Common myeloid progenitor, CD34-positive (primary cell): ENCODE measurements around the gene CHST1.

Experiments used
- CTCF ChIA-PET: fragments of 350-600 bp; sonication (Branson Sonifier 250); formaldehyde crosslinking; loops from one replicate; lab custom pipeline; 2021; ENCODE audit warnings: antibody characterized with exemption; lab: Charles Lee
- POLR2A ChIA-PET: fragments of 350-600 bp; sonication (Branson Sonifier 250); formaldehyde crosslinking; loops from one replicate; lab custom pipeline; 2021; ENCODE audit warnings: antibody characterized with exemption; lab: Charles Lee
- DNase-seq, 3 donors: peaks; one replicate each; pipeline versions ENCODE4 v3.0.0 to v3.0.0-alpha.2; 2013
- H3K27ac ChIP-seq, 2 experiments: 1 replicate in 1 of 2; 2 replicates in 1 of 2; pipeline ENCODE4 v1.7.0; 2013; ENCODE audit warnings: inconsistent platforms in 2 of 2, low read length in 2 of 2, mild to moderate bottlenecking in 2 of 2, low read depth in 1 of 2, moderate library complexity in 1 of 2; ENCODE audit not compliant: severe bottlenecking in 2 of 2, insufficient read depth in 1 of 2, poor library complexity in 1 of 2
- H3K27me3 ChIP-seq, 5 experiments: replicated peaks in 2 of 5; 1 replicate in 3 of 5; 2 replicates in 2 of 5; pipeline versions ENCODE4 v1.6.1 to v1.7.0; 2013; ENCODE audit warnings: low read length in 4 of 5, mild to moderate bottlenecking in 2 of 5, moderate library complexity in 2 of 5, inconsistent platforms in 1 of 5; ENCODE audit not compliant: insufficient read depth in 5 of 5, control insufficient read depth in 4 of 5
- H3K36me3 ChIP-seq, 4 experiments: 1 replicate in 2 of 4; 2 replicates in 2 of 4; pipeline versions ENCODE4 v1.6.1 to v1.7.0; 2013; ENCODE audit warnings: low read length in 3 of 4, control low read depth in 1 of 4, mild to moderate bottlenecking in 1 of 4; ENCODE audit not compliant: control insufficient read depth in 4 of 4, insufficient read depth in 4 of 4
- H3K4me1 ChIP-seq, 4 experiments: 1 replicate in 3 of 4; 2 replicates in 1 of 4; pipeline versions ENCODE4 v1.6.1 to v1.7.1; 2013; ENCODE audit warnings: low read length in 3 of 4, mild to moderate bottlenecking in 3 of 4, control low read depth in 1 of 4, inconsistent platforms in 1 of 4, moderate library complexity in 1 of 4; ENCODE audit not compliant: control insufficient read depth in 4 of 4, insufficient read depth in 4 of 4; ENCODE audit errors: control extremely low read depth in 1 of 4
- H3K4me3 ChIP-seq, 7 experiments: 1 replicate in 4 of 7; 2 replicates in 3 of 7; pipeline versions ENCODE4 v1.5.1 to v1.7.0; 2013; ENCODE audit warnings: mild to moderate bottlenecking in 7 of 7, low read length in 6 of 7, moderate library complexity in 6 of 7, inconsistent platforms in 2 of 7, low read depth in 2 of 7, control low read depth in 1 of 7; ENCODE audit not compliant: insufficient read depth in 4 of 7, control insufficient read depth in 1 of 7; ENCODE audit errors: extremely low read depth in 1 of 7
- H3K9me3 ChIP-seq, 5 experiments: 1 replicate in 4 of 5; 2 replicates in 1 of 5; pipeline versions ENCODE4 v1.6.1 to v1.7.1; 2013; ENCODE audit warnings: low read length in 4 of 5, mild to moderate bottlenecking in 2 of 5, inconsistent platforms in 1 of 5, low read depth in 1 of 5, moderate library complexity in 1 of 5; ENCODE audit not compliant: control insufficient read depth in 4 of 5, insufficient read depth in 2 of 5; ENCODE audit errors: control extremely low read depth in 1 of 5
- WGBS: methylation state at CpG from one replicate; pipeline ENCODE4 v1.1.5; 2013; ENCODE audit not compliant: insufficient coverage; 5-methylcytosine and 5-hydroxymethylcytosine counted together

Gene CHST1

GRCh38 chr11:45654231-45655011, 11.0 kb downstream of the CHST1 start:
- 77% methylated on average over 6 of the region's 8 CpGs for whole genome bisulfite sequencing
- H3K4me3 ChIP-seq = no peak overlapping the region
- peaks cover 0 to 57% (median 29%) of the 10 kb centered on the region in 5 experiments for H3K27me3 ChIP-seq
- ChIA-PET POLR2A (no interaction called here), CTCF (interaction anchor here (0.7 to 5.0 kb wide), 17 partner anchors 10 to 315 kb away, joined by 3 to 45 read pairs (median 4); no protein-coding TSS in a partner anchor)
- no peak for DNase-seq
- H3K36me3 ChIP-seq = no peaks in the 10 kb centered on the region
- H3K27ac ChIP-seq = no peak overlapping the region
- H3K4me1 ChIP-seq = peaks cover 0 to 17% (median 8%) of the 10 kb centered on the region in 4 experiments
- peaks cover 0 to 5% (median 0%) of the 10 kb centered on the region in 5 experiments for H3K9me3 ChIP-seq

DNA sequence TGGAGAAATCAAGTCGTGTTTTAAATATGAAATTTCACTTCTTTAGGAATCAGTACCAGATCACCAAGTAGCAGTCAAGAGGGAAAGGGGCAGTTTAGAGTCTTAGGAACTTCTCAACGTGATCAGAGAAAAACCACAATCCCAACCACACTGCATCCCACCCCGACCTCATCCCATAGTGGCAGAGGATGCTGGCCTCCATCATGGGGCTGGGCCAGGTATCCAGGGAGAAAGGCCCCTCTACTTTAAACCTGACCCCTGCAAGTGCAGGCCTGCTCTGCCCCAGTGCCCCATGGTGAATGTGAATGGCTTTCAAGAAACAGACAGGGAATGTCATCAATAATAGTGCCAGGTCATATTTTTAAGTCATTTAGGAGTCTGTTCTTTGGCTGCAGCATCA, 12.1 kb downstream of the CHST1 start:
- DNase-seq = no peak
- Histone ChIP-seq H3K9me3 (peaks cover 0 to 5% (median 0%) of the 10 kb centered on the region in 5 experiments), H3K4me3 (no peak overlapping the region), H3K27me3 (peaks cover 0 to 58% (median 27%) of the 10 kb centered on the region in 5 experiments), H3K27ac (no peak overlapping the region), H3K36me3 (no peaks in the 10 kb centered on the region), H3K4me1 (peaks cover 0 to 8% (median 3%) of the 10 kb centered on the region in 4 experiments)
- ChIA-PET CTCF (interaction anchor here (4.7 kb wide), 1 partner anchor 280 kb away, joined by 45 read pairs; no protein-coding TSS in a partner anchor), POLR2A (no interaction called here)
- 70% methylated on average over 2 of the region's 3 CpGs for WGBS

DNA sequence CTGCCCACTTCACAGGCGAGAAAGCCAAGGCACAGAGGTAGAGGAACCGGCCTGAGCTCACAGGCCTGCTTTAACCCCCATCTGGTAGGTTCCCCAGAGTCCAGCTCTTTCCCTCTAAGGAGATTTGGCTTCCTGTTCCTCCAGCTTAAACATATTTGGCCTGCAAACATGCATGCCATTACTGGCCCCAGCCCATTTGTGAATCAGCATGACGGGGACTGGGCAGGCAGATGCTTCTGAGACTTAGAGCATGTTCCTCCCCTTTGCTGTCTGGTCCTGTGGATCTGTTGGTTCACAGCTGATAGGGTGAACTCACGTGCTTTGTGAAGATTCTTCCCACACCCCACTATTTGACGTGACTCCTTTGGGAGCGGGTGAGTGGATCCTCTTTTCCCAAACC, 12.6 kb downstream of the CHST1 start:
- no peak for DNase-seq
- peaks cover 0 to 62% (median 27%) of the 10 kb centered on the region in 5 experiments for H3K27me3 ChIP-seq
- H3K4me1 ChIP-seq = peaks cover 0 to 3% (median 0%) of the 10 kb centered on the region in 4 experiments
- POLR2A ChIA-PET = no interaction called here
- CTCF ChIA-PET = interaction anchor here (4.7 kb wide), 1 partner anchor 280 kb away, joined by 45 read pairs; no protein-coding TSS in a partner anchor
- peaks cover 0 to 5% (median 0%) of the 10 kb centered on the region in 5 experiments for H3K9me3 ChIP-seq
- 91% methylated on average over 6 of the region's 6 CpGs for WGBS
- H3K4me3 ChIP-seq = no peak overlapping the region
- H3K36me3 ChIP-seq = no peaks in the 10 kb centered on the region
- no peak overlapping the region for H3K27ac ChIP-seq

- Histone ChIP-seq H3K9me3 (peaks cover 0 to 5% (median 0%) of the 10 kb centered on the region in 5 experiments), H3K4me3 (no peak overlapping the region), H3K36me3 (no peaks in the 10 kb centered on the region), H3K4me1 (peaks cover 0 to 3% (median 0%) of the 10 kb centered on the region in 4 experiments), H3K27me3 (peaks cover 2 to 64% (median 27%) of the 10 kb centered on the region in 5 experiments), H3K27ac (no peak overlapping the region)
- DNase-seq = no peak
- ChIA-PET POLR2A (no interaction called here), CTCF (interaction anchor here (1.2 to 4.7 kb wide), 2 partner anchors 279 to 290 kb away, joined by 3 to 45 read pairs; no protein-coding TSS in a partner anchor)
- WGBS = 86% methylated on average over 18 of the region's 20 CpGs
Measured at GRCh38 chr11:45651841-45652749, 13.3 kb downstream of the CHST1 start.

- no peak for DNase-seq
- H3K36me3 ChIP-seq = no peaks in the 10 kb centered on the region
- ChIA-PET CTCF (interaction anchor here (0.7 to 4.7 kb wide), 3 partner anchors 278 to 294 kb away, joined by 3 to 45 read pairs (median 3); no protein-coding TSS in a partner anchor), POLR2A (no interaction called here)
- H3K27me3 ChIP-seq = peaks cover 2 to 69% (median 25%) of the 10 kb centered on the region in 5 experiments
- WGBS = 69% methylated on average over 7 of the region's 9 CpGs
- no peak overlapping the region for H3K27ac ChIP-seq
- peaks cover 0 to 5% (median 0%) of the 10 kb centered on the region in 5 experiments for H3K9me3 ChIP-seq
- H3K4me1 ChIP-seq = peaks cover 0 to 3% (median 0%) of the 10 kb centered on the region in 4 experiments
- no peak overlapping the region for H3K4me3 ChIP-seq
Measured at GRCh38 chr11:45651156-45651555, 14.3 kb downstream of the CHST1 start.

DNA sequence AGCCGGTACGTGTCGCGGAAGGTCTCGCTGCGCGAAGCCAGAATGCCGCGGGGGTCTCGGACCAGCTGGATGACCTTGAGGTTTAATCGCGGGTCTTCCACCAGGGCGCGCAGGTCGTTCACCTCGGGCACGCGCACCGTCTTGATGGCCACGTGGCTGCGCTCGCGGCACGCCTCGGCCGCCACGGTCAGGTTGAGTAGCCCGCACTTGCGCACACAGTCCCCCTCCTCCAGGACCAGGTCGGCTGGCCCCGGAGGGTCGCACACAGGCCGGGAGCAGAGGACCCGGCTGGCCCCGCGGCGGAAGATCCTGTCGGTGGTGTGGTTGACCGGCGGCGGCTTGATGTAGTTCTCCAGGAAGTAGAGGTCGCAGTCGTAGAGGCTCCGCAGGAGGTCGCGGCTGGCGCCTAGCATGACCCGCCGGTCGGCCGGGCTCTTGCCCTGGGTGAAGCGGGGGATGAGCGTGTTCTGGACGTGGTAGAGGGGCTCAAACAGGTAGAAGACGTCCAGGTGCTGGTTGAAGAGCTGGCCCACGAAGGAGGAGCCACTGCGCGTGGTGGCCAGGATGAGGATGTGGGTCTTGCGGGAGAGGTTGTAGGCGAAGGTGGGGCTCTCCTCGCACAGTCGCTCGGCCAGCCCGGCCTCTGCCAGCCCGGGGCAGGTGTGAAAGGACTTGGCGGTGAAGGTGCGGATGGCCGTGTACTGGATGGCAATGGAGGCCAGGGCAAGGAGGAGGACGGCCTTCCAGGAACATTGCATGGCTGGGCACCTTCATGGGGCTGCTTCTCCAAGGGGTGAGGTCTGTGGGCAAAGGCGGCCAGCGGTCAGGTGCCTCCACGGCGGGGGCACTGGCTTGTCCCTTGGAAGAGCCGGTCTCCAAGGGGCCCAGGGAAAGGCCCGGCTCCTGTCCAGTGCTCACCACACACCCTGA, 15.0 kb downstream of the CHST1 start:
- no peak for DNase-seq
- Histone ChIP-seq H3K9me3 (peaks cover 0 to 7% (median 0%) of the 10 kb centered on the region in 5 experiments), H3K36me3 (no peaks in the 10 kb centered on the region), H3K4me1 (peaks cover 0 to 2% (median 0%) of the 10 kb centered on the region in 4 experiments), H3K4me3 (peak overlapping the region in 2 of 7 experiments; percentile 4 to 11), H3K27ac (no peak overlapping the region), H3K27me3 (peaks cover 2 to 63% (median 25%) of the 10 kb centered on the region in 5 experiments)
- WGBS = 62% methylated on average over 71 of the region's 75 CpGs
- CTCF ChIA-PET = interaction anchor here (0.7 to 4.7 kb wide), 3 partner anchors 277 to 293 kb away, joined by 3 to 45 read pairs (median 3); no protein-coding TSS in a partner anchor
- POLR2A ChIA-PET = no interaction called here
